Glomerular visceral epithelial cell (primary cell): ENCODE measurements around the gene NUMA1.

ENCODE experiments used
- DNase-seq: peaks from one replicate; pipeline ENCODE4 v3.0.0-alpha.2; 2016; ENCODE audit errors: extremely low spot score

The NUMA1 gene

DNA sequence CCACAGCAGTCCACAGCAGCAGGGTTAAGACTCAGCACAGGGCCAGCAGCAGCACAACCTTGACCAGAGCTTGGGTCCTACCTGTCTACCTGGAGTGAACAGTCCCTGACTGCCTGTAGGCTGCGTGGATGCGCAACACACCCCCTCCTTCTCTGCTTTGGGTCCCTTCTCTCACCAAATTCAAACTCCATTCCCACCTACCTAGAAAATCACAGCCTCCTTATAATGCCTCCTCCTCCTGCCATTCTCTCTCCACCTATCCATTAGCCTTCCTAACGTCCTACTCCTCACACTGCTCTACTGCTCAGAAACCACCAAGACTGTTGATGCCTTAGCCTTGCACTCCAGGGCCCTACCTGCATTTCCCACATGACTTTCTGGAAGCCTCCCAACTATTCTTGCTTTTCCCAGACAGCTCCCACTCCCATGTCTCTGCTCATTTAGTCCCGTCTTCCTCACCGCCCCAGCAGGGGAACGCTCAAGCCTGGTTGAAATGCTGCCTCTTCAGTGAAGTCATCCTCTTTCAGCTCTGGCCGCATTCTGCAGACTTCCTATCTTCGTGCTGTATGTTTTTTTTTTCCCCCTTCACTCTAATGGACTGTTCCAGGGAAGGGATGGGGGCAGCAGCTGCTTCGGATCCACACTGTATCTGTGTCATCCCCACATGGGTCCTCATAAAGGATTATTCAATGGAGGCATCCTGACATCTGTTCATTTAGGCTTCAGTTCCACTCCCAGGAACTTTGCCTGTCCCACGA is 78.3 kb downstream of the NUMA1 start:
- no peak for DNase-seq

DNA sequence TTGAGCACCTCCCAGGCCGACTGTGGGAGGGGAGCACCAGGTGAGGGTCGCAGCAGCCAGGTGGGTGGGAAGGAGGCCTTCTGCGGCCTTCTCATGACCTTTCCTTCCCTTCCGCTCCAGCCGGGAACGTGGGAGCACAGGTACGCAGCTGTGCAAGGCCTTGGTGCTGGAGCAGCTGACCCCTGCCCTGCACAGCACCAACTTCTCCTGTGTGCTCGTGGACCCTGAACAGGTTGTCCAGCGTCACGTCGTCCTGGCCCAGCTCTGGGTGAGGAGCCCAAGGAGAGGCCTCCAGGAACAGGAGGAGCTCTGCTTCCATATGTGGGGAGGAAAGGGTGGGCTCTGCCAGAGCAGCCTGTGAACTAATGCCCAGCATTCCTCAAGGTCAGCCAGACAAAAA is 79.1 kb downstream of the NUMA1 start:
- no peak for DNase-seq

DNA sequence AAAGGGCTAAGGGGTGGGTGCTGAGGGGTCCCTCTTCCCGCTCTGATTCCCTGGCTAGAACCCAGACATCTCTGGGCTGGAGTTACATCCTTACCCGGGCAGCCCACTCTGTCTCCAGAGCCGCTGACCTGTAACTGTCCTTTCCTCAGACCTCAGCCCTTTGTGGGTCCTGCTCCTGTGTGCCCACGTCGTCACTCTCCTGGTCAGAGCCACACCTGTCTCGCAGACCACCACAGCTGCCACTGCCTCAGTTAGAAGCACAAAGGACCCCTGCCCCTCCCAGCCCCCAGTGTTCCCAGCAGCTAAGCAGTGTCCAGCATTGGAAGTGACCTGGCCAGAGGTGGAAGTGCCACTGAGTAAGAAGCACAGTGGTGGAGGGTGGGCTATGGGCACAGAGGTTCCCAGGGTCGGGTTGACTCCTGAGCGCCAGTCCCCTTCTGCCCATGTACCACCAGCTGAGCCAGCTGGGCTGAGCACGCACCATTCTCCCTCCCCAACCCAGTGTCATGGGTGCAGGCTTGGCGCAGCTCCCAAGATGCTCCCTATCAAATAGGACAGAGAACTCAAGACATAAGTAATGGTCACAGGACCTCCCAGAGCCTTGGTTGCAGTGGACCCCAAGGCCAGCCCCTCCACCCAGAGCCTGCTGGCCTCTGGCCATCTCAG is 80.0 kb downstream of the NUMA1 start:
- DNase-seq: no peak

DNA sequence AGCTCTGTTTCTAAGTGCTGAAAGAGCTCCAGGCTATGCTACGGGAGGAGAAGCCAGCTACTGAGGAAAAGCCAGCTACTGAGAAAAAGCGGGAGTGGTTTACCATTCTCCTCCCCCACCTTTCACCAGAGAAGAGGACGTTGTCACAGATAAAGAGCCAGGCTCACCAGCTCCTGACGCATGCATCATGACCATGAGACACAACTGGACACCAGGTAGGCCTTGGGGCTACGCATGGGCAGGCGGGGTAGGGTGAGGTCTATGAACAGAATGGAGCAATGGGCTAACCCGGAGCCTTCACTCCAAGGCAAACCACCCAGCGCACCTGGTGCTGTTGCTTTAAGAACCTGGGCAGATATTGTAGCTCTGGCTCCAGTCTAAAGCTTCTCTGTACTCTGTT is 80.5 kb downstream of the NUMA1 start:
- no peak for DNase-seq

DNA sequence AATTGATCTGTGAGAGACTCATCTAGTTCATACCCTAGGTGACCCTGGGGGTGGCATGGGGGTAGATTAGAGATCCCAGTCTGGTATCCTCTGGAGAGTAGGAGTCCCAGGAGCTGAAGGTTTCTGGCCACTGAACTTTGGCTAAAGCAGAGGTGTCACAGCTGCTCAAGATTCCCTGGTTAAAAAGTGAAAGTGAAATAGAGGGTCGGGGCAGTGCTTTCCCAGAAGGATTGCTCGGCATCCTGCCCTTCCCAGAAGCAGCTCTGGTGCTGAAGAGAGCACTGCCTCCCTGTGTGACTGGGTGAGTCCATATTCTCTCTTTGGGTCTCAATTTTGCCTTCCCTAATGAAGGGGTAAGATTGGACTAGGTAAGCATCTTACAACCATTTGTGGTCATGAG is 81.0 kb downstream of the NUMA1 start:
- DNase-seq: no peak

DNA sequence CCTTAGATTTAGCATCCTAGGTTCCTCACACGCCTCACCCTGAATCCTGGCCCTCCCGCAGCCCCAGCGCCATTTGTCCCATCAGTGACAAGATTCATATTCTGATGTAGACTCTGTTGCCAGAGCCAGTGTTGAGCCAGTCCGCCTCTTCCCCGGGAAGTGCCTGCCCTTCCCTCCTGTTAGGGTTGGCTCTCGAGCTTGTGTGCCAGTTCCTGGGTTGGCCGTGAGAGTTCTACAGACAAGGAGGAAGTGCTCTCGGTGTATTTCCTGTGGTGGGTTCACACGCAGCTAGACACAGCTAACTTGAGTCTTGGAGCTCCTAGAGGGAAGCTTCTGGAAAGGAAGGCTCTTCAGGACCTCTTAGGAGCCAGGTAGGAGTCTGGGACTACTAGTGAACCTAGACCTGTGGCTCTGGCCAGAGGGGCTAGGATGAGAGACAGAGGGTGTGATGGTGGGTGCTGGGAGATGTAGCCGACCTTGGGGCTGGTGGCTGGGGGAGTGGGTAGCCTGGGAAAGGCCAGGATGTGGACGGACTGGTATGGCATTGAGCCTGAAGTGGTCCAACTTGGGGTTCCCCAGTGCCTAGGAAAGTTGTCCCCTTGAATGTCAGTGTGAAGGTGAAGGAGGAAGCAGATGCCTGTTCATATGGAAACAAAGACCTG is 81.6 kb downstream of the NUMA1 start, which contains the start of gene IL18BP:
IL18BP (plus strand) TSS at position 261 of the 662 bp plus-strand sequence. CDS start 1,076 bp downstream, outside the sequence.
- DNase-seq: no peak

DNA sequence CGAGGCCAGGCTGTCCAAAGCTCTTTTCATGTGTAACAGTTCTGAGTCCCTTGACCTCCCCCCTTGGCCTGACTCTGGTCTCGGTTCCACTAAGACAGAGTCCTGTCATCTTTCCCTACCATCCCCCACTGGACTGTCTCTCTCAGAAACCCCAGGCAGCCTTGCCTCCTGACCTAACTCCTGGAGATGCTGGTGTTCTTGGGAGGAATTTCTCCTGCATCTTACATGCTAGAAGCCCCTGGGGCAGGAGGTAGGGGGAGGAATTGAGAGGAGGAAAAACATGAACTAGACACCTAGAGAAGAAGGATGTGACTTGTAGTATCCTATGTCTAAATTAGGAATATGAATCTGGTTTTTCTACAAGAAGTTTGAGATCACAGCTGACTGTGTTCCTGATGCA is 82.3 kb downstream of the NUMA1 start:
- DNase-seq: no peak

DNA sequence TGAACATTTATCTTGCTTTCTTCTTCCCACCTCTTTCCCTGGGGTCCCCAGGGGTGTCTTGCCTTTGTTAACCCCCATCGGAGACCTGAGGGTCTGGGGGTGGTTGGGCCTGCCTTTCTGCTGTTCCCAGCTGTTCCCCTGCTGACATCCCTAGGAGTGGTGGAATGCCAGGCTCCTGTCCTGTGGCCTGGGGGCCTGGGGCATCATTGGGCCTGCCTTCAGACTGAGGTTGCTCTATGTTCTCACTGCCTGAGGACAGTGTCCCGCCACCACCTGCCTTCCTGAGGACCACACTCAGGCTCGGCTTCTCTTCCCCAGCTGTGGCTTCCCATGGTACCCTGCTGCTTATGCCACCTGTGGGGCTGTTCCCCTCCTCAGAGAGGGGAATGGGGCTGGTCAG is 82.7 kb downstream of the NUMA1 start:
- DNase-seq: no peak

DNA sequence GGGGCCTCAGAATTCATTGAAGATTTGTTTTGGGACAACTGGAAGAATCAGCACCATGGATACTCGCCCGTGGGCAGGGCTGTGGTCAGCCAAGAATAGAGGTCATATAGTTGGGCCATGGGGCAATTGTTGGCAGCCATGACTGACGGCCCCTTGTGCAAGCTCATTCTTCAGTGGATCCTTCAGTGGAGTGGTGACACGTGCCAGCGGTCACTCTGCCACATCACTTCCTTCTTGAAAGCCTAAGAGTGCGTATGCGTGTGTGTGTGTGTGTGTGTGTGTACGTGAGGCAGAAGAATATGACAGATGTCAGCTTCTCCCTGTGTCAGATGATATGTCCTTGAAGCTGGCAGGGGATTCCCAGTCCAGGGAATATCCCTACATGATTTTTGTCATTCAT is 83.4 kb downstream of the NUMA1 start:
- no peak for DNase-seq

DNA sequence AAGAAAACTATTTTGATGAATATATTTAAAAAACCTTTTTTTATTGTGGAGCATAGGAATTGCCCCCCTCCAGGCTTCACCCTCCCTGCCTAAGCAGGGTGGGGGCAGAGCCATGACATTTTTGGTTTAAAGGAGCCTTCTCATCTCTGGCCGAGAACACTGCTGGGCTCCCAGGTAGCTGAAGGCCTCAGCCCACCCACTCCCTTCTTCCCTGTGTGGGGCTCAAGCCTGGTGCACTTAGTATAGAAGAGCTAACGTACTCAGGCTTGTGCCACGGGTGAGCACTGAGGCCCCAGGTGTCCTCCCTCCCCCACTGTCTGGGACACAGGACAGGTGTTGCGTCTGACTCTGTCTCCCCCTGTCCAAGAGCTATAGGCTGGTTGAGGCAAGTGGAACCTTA is 83.8 kb downstream of the NUMA1 start:
- DNase-seq: no peak

DNA sequence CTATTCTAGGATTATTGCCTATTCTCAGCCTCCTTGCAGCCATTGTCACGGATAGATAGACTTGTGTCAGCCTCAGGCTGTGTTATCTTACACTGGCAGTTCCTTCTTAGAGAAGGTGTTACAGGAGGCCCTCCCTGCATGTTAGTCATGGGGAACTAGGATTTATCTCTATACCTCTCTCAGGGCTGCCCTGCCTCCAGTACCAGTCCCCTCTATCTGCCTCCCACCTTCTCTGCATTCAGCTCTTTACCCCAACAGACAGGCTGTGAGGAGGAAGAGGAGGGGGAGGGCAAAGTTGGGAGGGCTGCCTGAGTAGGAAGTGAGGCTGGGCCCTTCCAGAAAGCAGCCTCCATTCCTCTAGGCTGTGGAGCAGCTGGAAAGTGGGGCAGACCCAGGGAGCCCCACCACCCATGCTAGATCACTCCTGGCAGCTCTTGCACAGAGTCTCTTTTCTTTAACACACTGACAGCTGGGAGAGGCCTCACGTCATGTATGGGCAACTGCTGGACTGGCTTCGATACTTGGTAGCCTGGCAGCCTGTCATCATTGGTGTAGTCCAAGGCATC is 84.5 kb downstream of the NUMA1 start:
- no peak for DNase-seq

DNA sequence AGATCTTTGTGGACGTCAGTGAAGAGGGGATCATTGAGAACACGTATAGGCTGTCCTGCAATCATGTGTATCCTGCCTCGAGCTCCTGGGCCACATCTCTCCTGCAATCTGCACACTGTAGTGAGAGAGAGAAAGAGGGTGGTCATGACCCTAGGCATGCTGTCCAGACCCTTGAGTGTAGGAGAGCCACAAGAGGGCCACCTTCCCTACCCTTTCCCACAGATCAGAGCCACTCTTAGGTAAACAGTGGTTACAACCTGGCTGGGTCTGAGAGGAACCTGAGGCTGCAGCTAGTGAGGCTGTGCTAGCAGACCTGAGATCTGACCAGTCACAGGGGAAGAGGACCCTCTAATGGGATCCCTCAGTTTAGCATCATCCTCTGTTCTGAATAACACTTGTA is 85.6 kb downstream of the NUMA1 start:
- no peak for DNase-seq

DNA sequence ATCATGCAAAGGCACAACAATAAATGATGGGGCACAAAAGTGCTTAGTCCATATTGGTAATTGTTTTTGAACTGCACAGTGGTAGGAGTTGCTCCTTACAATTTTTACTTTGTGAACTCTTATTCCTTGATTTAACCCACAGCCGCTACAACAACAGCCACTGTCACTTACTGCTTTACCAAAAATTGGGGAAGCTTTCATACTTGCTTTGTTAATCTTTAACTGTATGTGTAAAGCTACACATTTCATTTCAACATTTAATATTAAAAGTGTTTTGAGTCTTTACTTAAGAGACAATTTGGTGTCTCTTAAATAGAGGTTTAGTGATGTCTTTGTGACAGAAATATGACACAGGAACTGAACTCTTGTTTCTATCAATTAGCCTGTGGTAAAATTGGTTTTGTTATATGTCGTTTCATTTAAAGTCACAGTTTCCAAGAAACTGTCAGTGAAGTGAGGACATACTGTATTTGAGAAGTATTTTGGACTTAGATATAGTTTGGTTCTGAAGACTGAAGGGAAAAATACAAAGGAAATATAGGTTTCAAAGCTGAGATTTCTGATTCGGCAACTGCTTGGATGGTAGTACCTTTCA is 88.1 kb downstream of the NUMA1 start:
- no peak for DNase-seq

DNA sequence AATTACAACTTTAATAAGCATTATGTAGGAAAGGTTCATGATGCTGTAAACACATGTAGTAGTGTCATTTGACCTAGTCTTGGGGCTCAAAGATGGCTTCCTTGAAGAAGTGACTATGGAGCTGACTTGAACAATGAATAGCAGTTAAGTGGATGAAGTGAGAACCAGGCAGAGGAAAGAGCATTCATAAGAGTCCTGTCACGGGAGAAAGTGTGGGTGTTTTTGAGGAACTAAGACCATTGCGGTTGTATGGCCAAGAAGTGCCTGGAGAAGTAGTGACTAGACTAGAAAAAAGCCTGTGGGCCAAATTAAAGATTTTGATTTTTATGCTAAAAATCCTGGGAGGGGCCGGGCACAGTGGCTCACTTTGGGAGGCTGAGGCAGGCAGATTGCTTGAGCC is 88.8 kb downstream of the NUMA1 start:
- DNase-seq: no peak

DNA sequence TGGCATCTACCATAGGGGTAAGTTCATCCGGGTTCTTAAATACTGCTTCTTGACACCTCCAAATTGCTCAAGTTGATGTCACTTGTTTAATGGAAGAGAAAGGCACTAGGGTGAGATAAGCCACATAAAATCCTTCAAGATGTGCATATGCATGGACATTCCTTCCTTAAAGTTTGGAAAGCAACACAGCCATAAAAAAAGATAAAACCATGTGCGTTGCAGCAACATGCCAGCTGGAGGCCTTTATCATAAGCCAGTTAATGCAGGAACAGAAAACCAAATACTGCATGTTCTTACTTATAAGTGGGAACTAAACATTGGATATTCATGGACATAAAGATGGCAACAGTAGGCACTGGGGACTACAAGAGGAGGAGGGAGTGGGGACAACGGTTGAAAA is 89.6 kb downstream of the NUMA1 start:
- DNase-seq: no peak

DNA sequence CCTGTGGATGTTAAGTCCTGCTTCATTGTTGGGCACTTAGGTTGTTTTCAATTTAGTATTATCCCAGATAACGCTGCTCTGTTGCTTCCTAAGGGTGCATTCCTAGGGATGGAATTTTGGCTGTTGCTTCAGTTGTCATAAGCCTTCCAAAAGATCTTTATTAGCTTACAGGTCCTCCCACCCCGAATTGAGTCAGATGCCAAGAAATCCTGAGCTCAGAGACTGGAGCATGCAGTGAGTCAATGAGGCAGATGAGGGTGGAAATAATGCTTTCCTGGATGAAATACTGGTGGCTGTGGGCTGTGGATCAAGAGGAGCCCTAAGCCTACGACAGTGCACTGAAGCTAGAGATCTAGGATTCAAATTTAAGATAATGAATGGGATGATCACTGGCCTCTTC is 92.3 kb downstream of the NUMA1 start:
- no peak for DNase-seq

DNA sequence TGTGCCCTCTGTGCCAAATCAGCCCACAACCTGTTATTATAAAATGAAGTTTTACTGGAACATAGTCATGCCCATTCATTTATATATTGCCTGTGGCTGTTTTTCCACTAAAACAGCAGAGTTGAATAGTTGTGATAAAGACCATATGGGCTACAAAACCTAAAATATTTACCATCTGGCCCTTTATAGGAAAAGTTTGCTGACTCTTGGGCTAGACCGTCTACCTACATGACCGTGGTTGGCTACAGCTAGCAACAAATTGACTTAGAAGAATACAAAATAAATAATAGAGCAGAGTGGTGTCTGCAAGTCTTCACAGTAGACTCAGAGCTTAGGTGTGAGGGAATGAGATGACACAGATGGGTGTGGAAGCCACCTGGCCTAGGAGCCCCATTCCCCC is 92.8 kb downstream of the NUMA1 start:
- no peak for DNase-seq

DNA sequence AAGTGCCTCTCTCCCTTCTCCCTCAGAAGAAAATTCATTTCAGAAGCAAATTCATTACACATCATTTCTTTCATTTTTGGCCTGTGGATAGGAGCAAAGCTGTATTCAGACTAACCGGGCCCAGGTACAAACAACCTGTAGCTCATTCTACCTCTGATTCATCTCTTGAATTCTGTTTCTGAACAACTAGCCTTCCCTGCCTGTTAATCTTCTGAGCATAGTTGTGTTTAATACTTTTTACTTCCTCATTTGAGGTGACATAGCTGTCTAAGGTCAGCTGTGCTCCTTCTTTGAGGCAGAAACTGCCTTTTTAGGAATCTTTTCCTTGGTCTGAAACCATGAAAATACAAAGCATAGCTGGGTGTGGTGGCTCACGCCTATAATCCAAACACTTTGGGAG is 94.2 kb downstream of the NUMA1 start:
- DNase-seq: no peak

DNA sequence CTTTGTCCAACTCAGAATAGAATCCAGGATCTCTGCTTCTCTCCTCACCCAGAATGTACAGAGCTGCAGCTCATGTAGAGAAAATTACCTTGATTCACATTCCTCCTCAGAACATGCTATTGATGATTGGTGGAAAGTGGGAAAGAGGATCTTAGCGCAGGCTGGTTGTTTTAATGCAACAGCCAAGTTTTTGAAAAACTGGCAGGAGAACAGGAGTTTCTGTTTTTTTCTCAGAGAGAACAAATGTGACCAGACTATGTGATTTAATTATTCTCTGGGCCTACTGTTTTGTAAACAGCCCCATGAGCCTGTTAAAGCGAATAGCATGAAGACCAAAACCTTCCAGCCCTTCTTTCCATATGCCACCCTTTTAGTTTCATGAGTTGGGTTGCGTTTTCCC is 100.7 kb downstream of the NUMA1 start:
- DNase-seq: no peak

DNA sequence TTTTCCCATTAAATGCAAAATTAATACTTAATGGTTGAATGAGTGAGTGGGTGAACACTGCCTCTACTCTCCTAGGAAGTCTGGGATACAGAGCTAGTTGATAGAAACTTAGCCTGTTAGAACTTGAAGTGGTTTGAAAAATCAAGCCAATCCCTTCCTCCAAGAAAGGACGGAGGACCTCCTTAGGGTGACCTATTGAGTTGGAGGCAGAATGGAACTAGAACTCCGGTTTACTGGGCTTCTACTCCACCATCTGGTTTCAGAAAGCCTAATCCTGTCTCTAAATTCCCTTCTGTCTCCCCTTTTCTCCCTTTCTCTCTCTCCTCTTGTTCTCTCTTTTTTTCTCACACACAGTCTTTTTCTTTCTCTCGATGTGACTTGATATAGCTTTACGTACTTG is 101.2 kb downstream of the NUMA1 start:
- DNase-seq: no peak

DNA sequence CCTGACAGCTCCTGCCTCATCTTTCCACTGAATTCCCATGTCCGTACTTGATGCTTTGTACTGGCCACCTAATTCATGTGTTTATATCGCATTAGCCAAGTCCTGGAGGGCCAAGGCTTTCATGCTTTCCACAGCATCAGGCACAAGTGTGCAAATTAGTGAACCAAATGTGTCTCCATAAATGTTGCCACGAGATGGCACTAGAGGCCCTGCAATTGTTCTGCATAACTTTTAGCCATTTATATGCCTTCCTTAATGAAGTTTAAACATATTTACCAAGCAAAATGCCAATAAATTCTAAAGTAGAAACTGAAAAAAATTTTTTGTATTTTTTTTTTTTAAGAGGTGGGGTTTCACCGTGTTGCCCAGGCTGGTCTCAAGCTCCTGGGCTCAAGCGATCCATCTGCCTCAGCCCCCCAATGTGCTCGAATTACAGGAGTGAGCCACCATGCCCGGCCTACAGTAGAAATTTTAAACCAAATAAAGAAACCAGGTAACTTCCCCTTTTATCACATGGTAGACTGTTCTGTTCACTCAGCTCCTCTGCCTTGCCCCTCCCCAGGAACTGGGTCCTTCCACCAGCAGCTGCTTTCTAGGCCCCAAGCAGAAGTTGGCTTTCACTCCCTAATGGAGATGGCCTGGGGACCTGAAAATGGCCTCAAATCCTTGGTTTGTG is 102.5 kb downstream of the NUMA1 start:
- peak; percentile 52 for DNase-seq

DNA sequence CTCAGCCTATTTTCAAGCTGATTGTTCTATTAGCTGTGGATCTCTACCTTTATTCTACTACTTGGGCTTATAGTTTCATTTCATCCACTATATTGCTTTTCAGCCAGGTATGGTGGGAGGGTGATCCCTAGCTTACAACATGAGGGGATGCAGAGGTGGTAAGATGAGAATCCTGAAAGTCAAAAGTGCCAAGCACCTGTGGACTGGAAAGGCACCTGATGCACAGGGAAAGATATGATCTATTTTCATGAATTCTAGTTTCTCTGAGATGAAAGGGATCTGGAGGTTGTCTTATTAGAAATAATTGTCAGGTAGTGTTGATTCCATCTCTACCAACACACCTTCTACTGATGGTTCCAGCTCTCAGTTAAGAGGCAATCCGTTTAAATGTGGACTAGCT is 103.3 kb downstream of the NUMA1 start:
- DNase-seq: no peak
